HCT116 (cell line): ENCODE results near the gene DMAC2. TPM values are rescaled to one million over a fixed set of nuclear protein-coding genes. Genes with fewer than 3 reads are reported as not detected.
A peak's percentile ranks its signal among the peaks of the same experiment; 100 is the strongest.

Experiments
- ATAC-seq: fragments of 200-7000 bp; cut with Tn5 transposase; 2 replicates; pipeline ENCODE4 v1.9.1; 2020; ENCODE audit warnings: mild to moderate bottlenecking, moderate library complexity
- BruUV-seq: library from RNA; stranded (reverse); fragments of 400-500 nt; replicated peaks from 2 replicates; lab custom pipeline; 2021; lab: Mats Ljungman, UMichigan
- CTCF ChIA-PET: fragments of 300-600 bp; sonication (Branson Sonifier 250); formaldehyde crosslinking; loops from one replicate; lab custom pipeline; 2021; ENCODE audit warnings: antibody characterized with exemption; lab: Charles Lee
- POLR2A ChIA-PET: fragments of 300-600, 350-600 bp; sonication (Branson Sonifier 250); formaldehyde crosslinking; loops from one replicate; lab custom pipeline; 2021; ENCODE audit warnings: antibody characterized with exemption; lab: Charles Lee
- RAD21 ChIA-PET, 2 experiments: fragments of 300-600 bp; sonication (Branson Sonifier 250); formaldehyde crosslinking; loops; one replicate each; lab custom pipeline; 2023; ENCODE audit warnings: low total read pairs in 2 of 2; ENCODE audit not compliant: uncharacterized antibody in 2 of 2, unreplicated experiment in 2 of 2, low non-redundant PET in 1 of 2; lab: Charles Lee
- DNase-seq: peaks from one replicate; pipeline ENCODE4 v3.0.0-alpha.2; 2010; ENCODE audit warnings: low read depth, low spot score
- H2AFZ ChIP-seq: fragments of 200-600 bp; shearing (Covaris generic), sonication (generic); 2 replicates; pipeline ENCODE4 v1.6.1; 2017; ENCODE audit warnings: low read depth, mixed run types, mixed read lengths, antibody characterized with exemption, low read length; ENCODE audit not compliant: poor library complexity, severe bottlenecking
- H3K27ac ChIP-seq: 2 replicates; pipeline ENCODE4 v1.5.1; 2012; ENCODE audit warnings: low read depth, low read length
- H3K27me3 ChIP-seq: fragments of 200-600 bp; sonication (generic); 2 replicates; pipeline ENCODE4 v1.6.1; 2016; ENCODE audit warnings: mixed run types, low read length, mixed read lengths; ENCODE audit not compliant: insufficient read depth
- H3K36me3 ChIP-seq, 2 experiments: fragments of 200-500 bp in 1 of 2; fragments of 200-600 bp in 1 of 2; sonication (Bioruptor generic) in 1 of 2; sonication (generic) in 1 of 2; 2 replicates each; pipeline versions ENCODE4 v1.5.1 to v1.6.1; 2014 to 2016; ENCODE audit warnings: low read length in 2 of 2, inconsistent platforms in 1 of 2, mixed read lengths in 1 of 2, mixed run types in 1 of 2; ENCODE audit not compliant: insufficient read depth in 2 of 2, control insufficient read depth in 1 of 2
- H3K4me1 ChIP-seq, 2 experiments: fragments of 200-600 bp in 1 of 2; sonication (generic) in 1 of 2; 2 replicates each; pipeline versions ENCODE4 v1.5.1 to v1.6.1; 2012 to 2017; ENCODE audit warnings: low read length in 2 of 2, inconsistent platforms in 1 of 2, mild to moderate bottlenecking in 1 of 2, mixed read lengths in 1 of 2, mixed run types in 1 of 2, moderate library complexity in 1 of 2; ENCODE audit not compliant: insufficient read depth in 2 of 2, control insufficient read depth in 1 of 2
- H3K4me2 ChIP-seq: fragments of 200-600 bp; sonication (generic); 2 replicates; pipeline ENCODE4 v1.6.1; 2017; ENCODE audit warnings: mixed run types, low read length, mixed read lengths
- H3K4me3 ChIP-seq, 2 experiments: fragments of 200-600 bp in 1 of 2; sonication (generic) in 1 of 2; replicated peaks in 1 of 2; 2 replicates each; pipeline ENCODE4 v1.5.1; 2011 to 2016; ENCODE audit warnings: low read length in 2 of 2, control low read depth in 1 of 2, low read depth in 1 of 2, mild to moderate bottlenecking in 1 of 2, mixed read lengths in 1 of 2, mixed run types in 1 of 2
- H3K79me2 ChIP-seq: fragments of 200-600 bp; sonication (generic); 2 replicates; pipeline ENCODE4 v1.6.1; 2017; ENCODE audit warnings: mild to moderate bottlenecking, mixed run types, low read length, moderate library complexity, mixed read lengths; ENCODE audit not compliant: insufficient read depth
- H3K9ac ChIP-seq: fragments of 200-600 bp; sonication (generic); 2 replicates; pipeline ENCODE4 v1.6.1; 2016; ENCODE audit warnings: low read length, mixed read lengths
- H3K9me2 ChIP-seq: fragments of 200-600 bp; sonication (generic), shearing (Covaris generic); 2 replicates; pipeline ENCODE4 v1.6.1; 2017; ENCODE audit warnings: mixed run types, mild to moderate bottlenecking, moderate library complexity; ENCODE audit not compliant: insufficient read depth
- H3K9me3 ChIP-seq, 2 experiments: fragments of 200-500 bp in 1 of 2; fragments of 200-600 bp in 1 of 2; sonication (Bioruptor generic) in 1 of 2; sonication (generic) in 1 of 2; 2 replicates each; pipeline ENCODE4 v1.6.1; 2014 to 2017; ENCODE audit warnings: low read length in 2 of 2, mixed read lengths in 2 of 2, inconsistent platforms in 1 of 2, low read depth in 1 of 2, mild to moderate bottlenecking in 1 of 2, mixed run types in 1 of 2, moderate library complexity in 1 of 2; ENCODE audit not compliant: control insufficient read depth in 1 of 2, insufficient read depth in 1 of 2
- H4K20me1 ChIP-seq: fragments of 200-600 bp; sonication (generic), shearing (Covaris generic); 2 replicates; pipeline ENCODE4 v1.6.1; 2017; ENCODE audit warnings: mixed run types, mild to moderate bottlenecking, moderate library complexity; ENCODE audit not compliant: insufficient read depth
- ELF1 ChIP-seq: IDR thresholded peaks from 2 replicates; pipeline ENCODE4 v1.6.1; 2012; ENCODE audit warnings: low read depth, borderline replicate concordance
- EZH2phosphoT487 ChIP-seq: fragments of 200-600 bp; IDR thresholded peaks from 2 replicates; pipeline ENCODE4 v1.6.1; 2018; ENCODE audit warnings: antibody characterized with exemption, borderline replicate concordance
- FOSL1 ChIP-seq: IDR thresholded peaks from 2 replicates; pipeline ENCODE4 v1.6.1; 2012; ENCODE audit warnings: low read depth
- MAX ChIP-seq: IDR thresholded peaks from 2 replicates; pipeline ENCODE4 v1.6.1; 2012
- POLR2A ChIP-seq: IDR thresholded peaks from 2 replicates; pipeline ENCODE4 v1.7.0; 2011; ENCODE audit warnings: borderline replicate concordance; ENCODE audit not compliant: insufficient read depth, insufficient read length; ENCODE audit errors: extremely low read depth
- POLR2AphosphoS5 ChIP-seq: IDR thresholded peaks from 2 replicates; pipeline ENCODE4 v1.6.1; 2011; ENCODE audit warnings: mild to moderate bottlenecking, low read depth, low read length, moderate library complexity
- SIN3A ChIP-seq: IDR thresholded peaks from 2 replicates; pipeline ENCODE4 v1.6.1; 2012; ENCODE audit warnings: low read depth
- ZBTB33 ChIP-seq: IDR thresholded peaks from 2 replicates; pipeline ENCODE4 v1.6.1; 2011; ENCODE audit warnings: mild to moderate bottlenecking, low read length, moderate library complexity; ENCODE audit not compliant: insufficient replicate concordance; ENCODE audit errors: extremely low read depth
- intact Hi-C: fragments of 100-400 bp; cut with micrococcal nuclease; formaldehyde crosslinking; loops from 2 replicates; pipeline ENCODE4 v1.10.0; 2022
- total RNA-seq: library from RNA; stranded (reverse); gene quantifications from one replicate; pipeline ENCODE4 v1.2.1, GENCODE V29; 2021; ENCODE audit not compliant: unreplicated experiment

DMAC2 gene
- total RNA-seq, 1 experiment from 2014 or later: 65.6 TPM

DNA sequence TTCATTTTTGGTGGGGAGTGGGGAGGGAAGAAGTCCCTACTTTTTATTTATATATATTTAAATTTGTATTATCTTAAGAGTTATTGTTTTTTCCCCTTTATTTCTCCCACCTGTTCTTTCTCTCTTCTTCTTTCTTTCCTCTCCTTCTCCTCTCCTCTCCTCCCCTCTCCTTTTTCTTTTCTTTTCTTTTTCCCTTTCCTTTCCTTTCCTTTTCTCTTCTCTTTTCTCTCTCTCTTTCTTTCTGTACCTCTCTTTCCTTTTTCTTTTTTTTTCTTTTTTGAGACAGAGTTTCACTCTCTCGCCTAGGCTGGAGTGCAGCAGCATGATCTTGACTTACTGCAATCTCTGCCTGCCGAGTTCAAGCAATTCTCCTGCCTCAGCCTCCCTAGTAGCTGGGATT, 40.2 kb downstream of the DMAC2 start:
- TF ChIP-seq POLR2AphosphoS5 (no peak), ZBTB33 (no peak), EZH2phosphoT487 (no peak), MAX (no peak), FOSL1 (no peak), POLR2A (no peak), SIN3A (no peak)
- Histone ChIP-seq H3K27ac (no peak overlapping the region), H3K27me3 (no peaks in the 10 kb centered on the region), H3K36me3 (no peaks in the 10 kb centered on the region), H2AFZ (no peak overlapping the region), H3K79me2 (peaks cover 42% of the 10 kb centered on the region), H3K4me1 (peaks cover 12 to 21% of the 10 kb centered on the region in 2 experiments), H3K4me3 (no peak overlapping the region), H3K4me2 (no peak overlapping the region), H3K9me3 (no peaks in the 10 kb centered on the region), H3K9me2 (no peaks in the 10 kb centered on the region), H3K9ac (no peak overlapping the region), H4K20me1 (no peaks in the 10 kb centered on the region)
- POLR2A ChIA-PET: no interaction called here
- intact Hi-C loops: no loop called here
- no peak for ATAC-seq
- no peak for DNase-seq
- RAD21 ChIA-PET: no interaction called here
- BruUV-seq: no TSS peak
- CTCF ChIA-PET: no interaction called here

- ChIA-PET RAD21 (no interaction called here), CTCF (no interaction called here), POLR2A (no interaction called here)
- intact Hi-C loops: no loop called here
- Histone ChIP-seq H3K4me2 (peak overlapping the region; percentile 83), H2AFZ (no peak overlapping the region), H3K79me2 (peaks cover 42% of the 10 kb centered on the region), H3K9me2 (no peaks in the 10 kb centered on the region), H3K9me3 (no peaks in the 10 kb centered on the region), H3K27me3 (no peaks in the 10 kb centered on the region), H4K20me1 (no peaks in the 10 kb centered on the region), H3K4me1 (peaks cover 12 to 21% of the 10 kb centered on the region in 2 experiments), H3K27ac (no peak overlapping the region), H3K9ac (peak overlapping the region; percentile 92), H3K36me3 (no peaks in the 10 kb centered on the region), H3K4me3 (peak overlapping the region; percentile 60 to 93)
- no peak for TF ChIP-seq ELF1
- no TSS peak for BruUV-seq
- no peak for ATAC-seq
- DNase-seq: no peak
These were observed 40.6 kb downstream of the DMAC2 start for GRCh38 chr19:41399091-41399490.
